Testis (tissue), 2 donors: ENCODE results near the gene FHIT.

Experiments
- POLR2A ChIP-seq: fragments of 450-650 bp; IDR thresholded peaks from one replicate; pipeline ENCODE4 v1.6.1; 2017; ENCODE audit warnings: antibody characterized with exemption, mild to moderate bottlenecking, moderate library complexity
- TF ChIP-seq, protein P1 (sequence below), 3 experiments: fragments of 450-650 bp in 2 of 3; fragments of 200-600 bp in 1 of 3; sonication (generic) in 1 of 3; IDR thresholded peaks; one replicate each; pipeline ENCODE4 v1.5.1; 2016 to 2019; ENCODE audit warnings: antibody characterized with exemption in 3 of 3, mild to moderate bottlenecking in 2 of 3, moderate library complexity in 1 of 3

- TF ChIP-seq, protein P1, sequence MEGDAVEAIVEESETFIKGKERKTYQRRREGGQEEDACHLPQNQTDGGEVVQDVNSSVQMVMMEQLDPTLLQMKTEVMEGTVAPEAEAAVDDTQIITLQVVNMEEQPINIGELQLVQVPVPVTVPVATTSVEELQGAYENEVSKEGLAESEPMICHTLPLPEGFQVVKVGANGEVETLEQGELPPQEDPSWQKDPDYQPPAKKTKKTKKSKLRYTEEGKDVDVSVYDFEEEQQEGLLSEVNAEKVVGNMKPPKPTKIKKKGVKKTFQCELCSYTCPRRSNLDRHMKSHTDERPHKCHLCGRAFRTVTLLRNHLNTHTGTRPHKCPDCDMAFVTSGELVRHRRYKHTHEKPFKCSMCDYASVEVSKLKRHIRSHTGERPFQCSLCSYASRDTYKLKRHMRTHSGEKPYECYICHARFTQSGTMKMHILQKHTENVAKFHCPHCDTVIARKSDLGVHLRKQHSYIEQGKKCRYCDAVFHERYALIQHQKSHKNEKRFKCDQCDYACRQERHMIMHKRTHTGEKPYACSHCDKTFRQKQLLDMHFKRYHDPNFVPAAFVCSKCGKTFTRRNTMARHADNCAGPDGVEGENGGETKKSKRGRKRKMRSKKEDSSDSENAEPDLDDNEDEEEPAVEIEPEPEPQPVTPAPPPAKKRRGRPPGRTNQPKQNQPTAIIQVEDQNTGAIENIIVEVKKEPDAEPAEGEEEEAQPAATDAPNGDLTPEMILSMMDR (IDR thresholded peaks at IDR 0.05) = no peak
- no peak for TF ChIP-seq POLR2A
These were observed 1397.1 kb downstream of the FHIT start for GRCh38 chr3:59854061-59854709.
